A549 (cell line): ENCODE measurements around the gene GLRX3. TPM values are rescaled to one million over a fixed set of nuclear protein-coding genes. Genes with fewer than 3 reads are reported as not detected.

Experiments used
- ATAC-seq, 2 experiments: fragments of 200-7000 bp in 1 of 2; fragments of >200 bp in 1 of 2; cut with Nextera tagmentation in 1 of 2; cut with Tn5 transposase in 1 of 2; 3 replicates each; pipeline versions ENCODE4 v1.8.0 to v1.9.1; 2018 to 2020; ENCODE audit warnings: mild to moderate bottlenecking in 1 of 2, moderate library complexity in 1 of 2
- CTCF ChIA-PET: fragments of 300-600 bp; sonication (Branson Sonifier 250); formaldehyde crosslinking; extraction: SDS; loops from one replicate; lab custom pipeline; 2021; ENCODE audit warnings: antibody characterized with exemption, inconsistent platforms; lab: Yijun Ruan, JAX
- POLR2A ChIA-PET: fragments of 350-600 bp; formaldehyde crosslinking; extraction: SDS; loops from one replicate; lab custom pipeline; 2021; ENCODE audit warnings: antibody characterized with exemption, inconsistent platforms; lab: Yijun Ruan, JAX
- DNase-seq, 2 experiments: peaks; one replicate each; pipeline versions ENCODE4 v3.0.0 to v3.0.0-alpha.2; 2011 to 2016; ENCODE audit warnings: low read depth in 1 of 2, low spot score in 1 of 2
- FAIRE-seq: peaks from 2 replicates; lab custom pipeline; 2011; peaks lifted over from hg19 to GRCh38; lab: Jason Lieb, UNC
- H3K27ac ChIP-seq, 2 experiments: fragments of >200 bp; sonication (Bioruptor Twin); formaldehyde crosslinking; 3 replicates each; pipeline ENCODE4 v1.5.1; 2016 to 2017
- H3K4me1 ChIP-seq: fragments of >200 bp; sonication (Bioruptor Twin); formaldehyde crosslinking; 3 replicates; pipeline ENCODE4 v1.6.1; 2016
- H3K4me2 ChIP-seq: fragments of >200 bp; sonication (Bioruptor Twin); formaldehyde crosslinking; 3 replicates; pipeline ENCODE4 v1.6.1; 2016
- H3K4me3 ChIP-seq: fragments of >200 bp; sonication (Bioruptor Twin); formaldehyde crosslinking; 3 replicates; pipeline ENCODE4 v1.5.1; 2016
- H3K9me3 ChIP-seq: fragments of >200 bp; sonication (Bioruptor Twin); formaldehyde crosslinking; 3 replicates; pipeline ENCODE4 v1.6.1; 2016
- BHLHE40 ChIP-seq: IDR thresholded peaks from 2 replicates; pipeline ENCODE4 v1.6.1; 2012; ENCODE audit warnings: low read depth, low read length, inconsistent platforms
- CBX2 ChIP-seq: fragments of 200-600 bp; sonication (generic); IDR thresholded peaks from 2 replicates; pipeline ENCODE4 v1.6.1; 2016; ENCODE audit warnings: low read depth, mild to moderate bottlenecking, borderline replicate concordance
- CBX8 ChIP-seq: fragments of 200-600 bp; sonication (generic); IDR thresholded peaks from 2 replicates; pipeline ENCODE4 v1.6.1; 2016
- CHD4 ChIP-seq: fragments of 200-600 bp; sonication (generic); IDR thresholded peaks from 2 replicates; pipeline ENCODE4 v1.6.1; 2016; ENCODE audit warnings: antibody characterized with exemption, mild to moderate bottlenecking, borderline replicate concordance
- EHMT2 ChIP-seq: fragments of 200-600 bp; sonication (generic); IDR thresholded peaks from 2 replicates; pipeline ENCODE4 v1.6.1; 2016; ENCODE audit warnings: antibody characterized with exemption, low read depth, mild to moderate bottlenecking, moderate library complexity
- FOSB ChIP-seq: fragments of 250-450 bp; sonication (Bioruptor Pico); IDR thresholded peaks from 2 replicates; pipeline ENCODE4 v1.5.0; 2020; ENCODE audit warnings: mild to moderate bottlenecking, moderate library complexity
- FOSL2 ChIP-seq, 2 experiments: fragments of 450-650 bp in 1 of 2; fragments of >200 bp in 1 of 2; sonication (Bioruptor Twin) in 1 of 2; formaldehyde crosslinking; IDR thresholded peaks; 2 replicates each; pipeline versions ENCODE4 v1.5.0 to v1.6.1; 2016 to 2020; ENCODE audit warnings: mild to moderate bottlenecking in 1 of 2, moderate library complexity in 1 of 2
- HOXA7 ChIP-seq: fragments of 250-450 bp; sonication (Bioruptor Pico); IDR thresholded peaks from 2 replicates; pipeline ENCODE4 v1.5.0; 2020; ENCODE audit warnings: mild to moderate bottlenecking, moderate library complexity
- HOXB13 ChIP-seq: fragments of 250-450 bp; sonication (Bioruptor Pico); IDR thresholded peaks from 2 replicates; pipeline ENCODE4 v1.5.0; 2020; ENCODE audit warnings: low read depth, mild to moderate bottlenecking, moderate library complexity
- JUN ChIP-seq, 2 experiments: fragments of >200 bp; sonication (Bioruptor Twin); formaldehyde crosslinking; IDR thresholded peaks; 2 replicates in 1 of 2; 3 replicates in 1 of 2; pipeline ENCODE4 v1.6.1; 2016 to 2017
- KDM1A ChIP-seq: fragments of 200-600 bp; sonication (generic); IDR thresholded peaks from 2 replicates; pipeline ENCODE4 v1.6.1; 2016; ENCODE audit warnings: low read depth, mild to moderate bottlenecking
- MAFK ChIP-seq: fragments of 450-650 bp; IDR thresholded peaks from 2 replicates; pipeline ENCODE4 v1.6.1; 2014; ENCODE audit not compliant: partially characterized antibody
- POLR2AphosphoS2 ChIP-seq: conservative IDR thresholded peaks from 2 replicates; pipeline ENCODE4 v1.6.1; 2012; ENCODE audit warnings: low read length, improper control_type of control experiment, inconsistent platforms
- RCOR1 ChIP-seq: fragments of 150-350 bp; IDR thresholded peaks from 2 replicates; pipeline ENCODE4 v1.6.1; 2014; ENCODE audit warnings: antibody characterized with exemption, low read length, low read depth
- SREBF2 ChIP-seq: fragments of 450-650 bp; IDR thresholded peaks from 2 replicates; pipeline ENCODE4 v1.6.1; 2014; ENCODE audit warnings: mild to moderate bottlenecking, moderate library complexity
- ZFP36 ChIP-seq: fragments of 450-650 bp; IDR thresholded peaks from 2 replicates; pipeline ENCODE4 v1.6.1; 2014; ENCODE audit warnings: borderline replicate concordance; ENCODE audit not compliant: partially characterized antibody
- ZNF302 ChIP-seq: fragments of 250-450 bp; sonication (Bioruptor Pico); IDR thresholded peaks from 2 replicates; pipeline ENCODE4 v1.9.0; 2021; ENCODE audit warnings: inconsistent platforms, mild to moderate bottlenecking, moderate library complexity
- WGBS: methylation state at CpG from one replicate; pipeline ENCODE4 v1.1.6; 2017; ENCODE audit errors: missing lambda C conversion rate; 5-methylcytosine and 5-hydroxymethylcytosine counted together
- polyA plus RNA-seq, 4 experiments: library from polyadenylated mRNA; depleted of rRNA in 3 of 4; stranded (reverse); fragments of >200 nt; fragmentation: RNase III in 1 of 4; extraction: RNeasy Plus Mini Kit Qiagen cat#74134 plus additional on column Dnase treatment in 1 of 4; gene quantifications; 2 replicates in 3 of 4; 3 replicates in 1 of 4; pipeline ENCODE4 v1.2.3, GENCODE V29; 2011 to 2017
- TF ChIP-seq, protein P1 (sequence below): fragments of 450-650 bp; IDR thresholded peaks from 2 replicates; pipeline ENCODE4 v1.6.1; 2014; ENCODE audit warnings: antibody characterized with exemption
- TF ChIP-seq, protein P2 (sequence below): IDR thresholded peaks from 2 replicates; pipeline ENCODE4 v1.6.1; 2012; ENCODE audit warnings: low read depth, borderline replicate concordance
- TF ChIP-seq, protein P3 (sequence below): fragments of 250-450 bp; sonication (Bioruptor Pico); IDR thresholded peaks from 2 replicates; pipeline ENCODE4 v1.5.0; 2021; ENCODE audit warnings: mild to moderate bottlenecking, moderate library complexity, borderline replicate concordance
- TF ChIP-seq, protein P4 (sequence below): fragments of 150-350 bp; IDR thresholded peaks from 2 replicates; pipeline ENCODE4 v1.6.1; 2014; ENCODE audit warnings: low read depth, mild to moderate bottlenecking, low read length
- TF ChIP-seq, protein P5 (sequence below): fragments of 200-600 bp; sonication (generic); IDR thresholded peaks from 2 replicates; pipeline ENCODE4 v1.6.1; 2016; ENCODE audit warnings: antibody characterized with exemption, mild to moderate bottlenecking, moderate library complexity

GLRX3 gene
- polyA plus RNA-seq, 2 of the 4 experiments (the other 2 are of a cell fraction), result 153 to 219 TPM

DNA sequence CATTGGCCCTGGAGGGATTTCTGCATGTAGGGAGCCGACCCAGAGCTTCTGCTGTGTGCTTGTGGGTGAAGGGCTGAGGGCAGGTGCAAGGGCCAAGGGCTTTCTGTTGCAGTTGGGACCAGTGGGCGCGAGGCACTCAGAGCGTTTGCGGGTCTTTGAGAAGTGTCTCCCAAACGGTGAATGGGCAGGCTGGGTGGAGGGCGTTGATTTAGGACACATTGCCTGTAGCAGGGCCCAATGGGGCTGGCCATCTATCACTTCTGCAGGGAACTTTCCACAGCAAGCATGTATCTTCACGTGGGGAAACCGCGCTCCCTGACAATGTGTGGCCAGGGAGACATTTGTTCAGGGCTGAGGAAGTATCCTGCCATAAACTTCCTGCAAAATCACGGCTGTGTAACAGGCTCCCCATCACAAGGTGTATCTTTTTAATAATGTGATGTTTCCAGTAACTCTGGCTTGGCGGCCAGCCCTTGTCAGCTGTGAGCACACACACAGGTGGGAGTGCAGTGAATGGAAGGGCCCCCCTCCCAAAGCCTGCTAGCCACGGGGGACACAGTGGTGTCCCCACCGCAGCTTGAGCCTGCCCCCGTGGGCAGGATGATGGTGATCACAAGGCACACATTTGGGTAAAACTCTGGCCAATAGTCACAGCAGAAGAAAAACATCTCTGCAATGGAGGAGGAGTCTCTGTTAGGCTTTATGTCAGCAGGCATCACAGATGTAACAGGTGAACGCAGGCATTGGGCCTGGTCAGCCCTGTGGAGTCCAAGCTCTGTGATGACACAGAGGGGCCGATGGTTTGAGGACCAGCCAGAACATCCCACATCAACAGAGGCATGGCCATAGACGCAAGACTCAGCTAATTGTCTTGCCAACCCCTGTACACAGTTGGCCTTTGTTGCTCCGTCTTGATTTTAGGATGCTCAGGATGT lies 84.3 kb downstream of the GLRX3 start:
- Histone ChIP-seq H3K4me1 (no peaks in the 10 kb centered on the region), H3K9me3 (no peaks in the 10 kb centered on the region)

DNA sequence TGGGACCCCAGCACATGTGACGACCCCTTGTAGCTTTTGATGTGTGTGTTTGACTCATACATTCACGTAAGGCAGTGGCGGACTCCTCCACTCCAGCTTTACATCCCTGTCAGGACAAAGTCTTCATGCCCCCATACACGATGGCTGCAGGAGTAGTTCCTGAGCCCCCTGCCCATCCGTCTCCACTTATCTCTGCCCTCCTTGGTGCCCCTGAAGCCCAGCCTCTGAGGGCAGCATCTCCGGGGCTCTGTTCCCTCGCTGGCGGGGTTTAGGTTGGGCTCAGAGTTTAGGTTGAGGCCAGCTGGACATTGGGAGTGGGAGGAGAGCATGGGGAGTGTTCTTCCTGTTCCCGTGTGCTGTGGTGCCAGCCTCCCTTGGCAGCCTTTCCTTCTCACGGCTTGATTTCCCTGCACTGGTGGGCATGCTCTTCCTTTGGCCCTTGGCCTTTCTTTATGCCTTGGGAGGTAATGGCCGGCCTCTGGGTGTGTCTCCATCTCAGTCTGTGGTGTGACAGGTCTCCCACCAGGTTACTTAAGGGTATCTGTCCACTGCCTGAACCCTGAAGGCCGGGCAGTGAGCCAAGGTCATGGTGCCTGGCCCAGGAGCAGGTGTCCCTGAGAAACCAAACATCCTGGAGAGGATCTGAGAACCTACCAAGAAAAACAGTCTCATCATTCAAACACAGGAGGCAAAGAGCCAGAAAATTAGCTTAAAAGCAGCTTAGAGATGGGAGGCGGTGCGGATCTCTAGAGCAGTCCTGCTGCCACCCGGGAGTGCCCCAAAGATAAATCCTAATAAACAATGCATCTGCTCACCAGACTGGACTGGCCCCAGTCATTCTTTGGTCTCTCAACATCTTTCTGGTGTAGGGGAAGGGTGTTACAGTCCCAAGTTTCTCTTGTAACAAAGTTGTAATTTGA lies 85.5 kb downstream of the GLRX3 start:
- FAIRE-seq (no peak), ATAC-seq (no peak), DNase-seq (no peak)
- POLR2A ChIA-PET, result no interaction called here
- Histone ChIP-seq H3K27ac (no peak overlapping the region), H3K9me3 (no peaks in the 10 kb centered on the region; the same call in 2 of the 3 replicates), H3K4me3 (no peak overlapping the region), H3K4me1 (no peaks in the 10 kb centered on the region), H3K4me2 (no peak overlapping the region)
- CTCF ChIA-PET, result interaction anchor here (1.1 kb wide), 1 partner anchor 31 kb away, joined by 3 read pairs; no protein-coding TSS in a partner anchor
- 20% methylated on average over 12 of the region's 15 CpGs for WGBS
- no peak for TF ChIP-seq FOSL2 (IDR thresholded peaks at IDR 0.05)
- TF ChIP-seq FOSL2 (CRISPR knock-in tag; IDR thresholded peaks at IDR 0.05), result no peak
- no peak for TF ChIP-seq JUN (IDR thresholded peaks at IDR 0.05)
- TF ChIP-seq HOXB13, result no peak
- no peak for TF ChIP-seq SREBF2
- TF ChIP-seq RCOR1, result no peak
- TF ChIP-seq POLR2AphosphoS2, result no peak
- no peak for TF ChIP-seq CHD4
- TF ChIP-seq, protein P1, sequence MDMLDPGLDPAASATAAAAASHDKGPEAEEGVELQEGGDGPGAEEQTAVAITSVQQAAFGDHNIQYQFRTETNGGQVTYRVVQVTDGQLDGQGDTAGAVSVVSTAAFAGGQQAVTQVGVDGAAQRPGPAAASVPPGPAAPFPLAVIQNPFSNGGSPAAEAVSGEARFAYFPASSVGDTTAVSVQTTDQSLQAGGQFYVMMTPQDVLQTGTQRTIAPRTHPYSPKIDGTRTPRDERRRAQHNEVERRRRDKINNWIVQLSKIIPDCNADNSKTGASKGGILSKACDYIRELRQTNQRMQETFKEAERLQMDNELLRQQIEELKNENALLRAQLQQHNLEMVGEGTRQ, result no peak
- TF ChIP-seq, protein P2, sequence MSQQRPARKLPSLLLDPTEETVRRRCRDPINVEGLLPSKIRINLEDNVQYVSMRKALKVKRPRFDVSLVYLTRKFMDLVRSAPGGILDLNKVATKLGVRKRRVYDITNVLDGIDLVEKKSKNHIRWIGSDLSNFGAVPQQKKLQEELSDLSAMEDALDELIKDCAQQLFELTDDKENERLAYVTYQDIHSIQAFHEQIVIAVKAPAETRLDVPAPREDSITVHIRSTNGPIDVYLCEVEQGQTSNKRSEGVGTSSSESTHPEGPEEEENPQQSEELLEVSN, result no peak
- TF ChIP-seq, protein P3, sequence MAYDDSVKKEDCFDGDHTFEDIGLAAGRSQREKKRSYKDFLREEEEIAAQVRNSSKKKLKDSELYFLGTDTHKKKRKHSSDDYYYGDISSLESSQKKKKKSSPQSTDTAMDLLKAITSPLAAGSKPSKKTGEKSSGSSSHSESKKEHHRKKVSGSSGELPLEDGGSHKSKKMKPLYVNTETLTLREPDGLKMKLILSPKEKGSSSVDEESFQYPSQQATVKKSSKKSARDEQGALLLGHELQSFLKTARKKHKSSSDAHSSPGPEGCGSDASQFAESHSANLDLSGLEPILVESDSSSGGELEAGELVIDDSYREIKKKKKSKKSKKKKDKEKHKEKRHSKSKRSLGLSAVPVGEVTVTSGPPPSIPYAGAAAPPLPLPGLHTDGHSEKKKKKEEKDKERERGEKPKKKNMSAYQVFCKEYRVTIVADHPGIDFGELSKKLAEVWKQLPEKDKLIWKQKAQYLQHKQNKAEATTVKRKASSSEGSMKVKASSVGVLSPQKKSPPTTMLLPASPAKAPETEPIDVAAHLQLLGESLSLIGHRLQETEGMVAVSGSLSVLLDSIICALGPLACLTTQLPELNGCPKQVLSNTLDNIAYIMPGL (CRISPR knock-in tag), result no peak
- TF ChIP-seq KDM1A, result no peak
- TF ChIP-seq HOXA7, result no peak
- no peak for TF ChIP-seq CBX8
- no peak for TF ChIP-seq FOSB (CRISPR knock-in tag)
- TF ChIP-seq BHLHE40, result no peak
- TF ChIP-seq, protein P4, sequence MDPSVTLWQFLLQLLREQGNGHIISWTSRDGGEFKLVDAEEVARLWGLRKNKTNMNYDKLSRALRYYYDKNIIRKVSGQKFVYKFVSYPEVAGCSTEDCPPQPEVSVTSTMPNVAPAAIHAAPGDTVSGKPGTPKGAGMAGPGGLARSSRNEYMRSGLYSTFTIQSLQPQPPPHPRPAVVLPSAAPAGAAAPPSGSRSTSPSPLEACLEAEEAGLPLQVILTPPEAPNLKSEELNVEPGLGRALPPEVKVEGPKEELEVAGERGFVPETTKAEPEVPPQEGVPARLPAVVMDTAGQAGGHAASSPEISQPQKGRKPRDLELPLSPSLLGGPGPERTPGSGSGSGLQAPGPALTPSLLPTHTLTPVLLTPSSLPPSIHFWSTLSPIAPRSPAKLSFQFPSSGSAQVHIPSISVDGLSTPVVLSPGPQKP, result no peak
- TF ChIP-seq EHMT2, result no peak
- no peak for TF ChIP-seq ZFP36

More for the DNA sequence above, 84.3 kb downstream of the GLRX3 start:
- 34% methylated on average over 19 of the region's 19 CpGs for WGBS
- ATAC-seq, result no peak
- TF ChIP-seq ZNF302 (no peak), MAFK (no peak), FOSB (CRISPR knock-in tag) (no peak), CBX2 (no peak)
- TF ChIP-seq, protein P2, result no peak
- TF ChIP-seq, protein P5, sequence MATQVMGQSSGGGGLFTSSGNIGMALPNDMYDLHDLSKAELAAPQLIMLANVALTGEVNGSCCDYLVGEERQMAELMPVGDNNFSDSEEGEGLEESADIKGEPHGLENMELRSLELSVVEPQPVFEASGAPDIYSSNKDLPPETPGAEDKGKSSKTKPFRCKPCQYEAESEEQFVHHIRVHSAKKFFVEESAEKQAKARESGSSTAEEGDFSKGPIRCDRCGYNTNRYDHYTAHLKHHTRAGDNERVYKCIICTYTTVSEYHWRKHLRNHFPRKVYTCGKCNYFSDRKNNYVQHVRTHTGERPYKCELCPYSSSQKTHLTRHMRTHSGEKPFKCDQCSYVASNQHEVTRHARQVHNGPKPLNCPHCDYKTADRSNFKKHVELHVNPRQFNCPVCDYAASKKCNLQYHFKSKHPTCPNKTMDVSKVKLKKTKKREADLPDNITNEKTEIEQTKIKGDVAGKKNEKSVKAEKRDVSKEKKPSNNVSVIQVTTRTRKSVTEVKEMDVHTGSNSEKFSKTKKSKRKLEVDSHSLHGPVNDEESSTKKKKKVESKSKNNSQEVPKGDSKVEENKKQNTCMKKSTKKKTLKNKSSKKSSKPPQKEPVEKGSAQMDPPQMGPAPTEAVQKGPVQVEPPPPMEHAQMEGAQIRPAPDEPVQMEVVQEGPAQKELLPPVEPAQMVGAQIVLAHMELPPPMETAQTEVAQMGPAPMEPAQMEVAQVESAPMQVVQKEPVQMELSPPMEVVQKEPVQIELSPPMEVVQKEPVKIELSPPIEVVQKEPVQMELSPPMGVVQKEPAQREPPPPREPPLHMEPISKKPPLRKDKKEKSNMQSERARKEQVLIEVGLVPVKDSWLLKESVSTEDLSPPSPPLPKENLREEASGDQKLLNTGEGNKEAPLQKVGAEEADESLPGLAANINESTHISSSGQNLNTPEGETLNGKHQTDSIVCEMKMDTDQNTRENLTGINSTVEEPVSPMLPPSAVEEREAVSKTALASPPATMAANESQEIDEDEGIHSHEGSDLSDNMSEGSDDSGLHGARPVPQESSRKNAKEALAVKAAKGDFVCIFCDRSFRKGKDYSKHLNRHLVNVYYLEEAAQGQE, result no peak
- no peak for FAIRE-seq
- no peak overlapping the region for H3K4me3 ChIP-seq
- ChIA-PET POLR2A (no interaction called here), CTCF (interaction anchor here (1.1 kb wide), 1 partner anchor 30 kb away, joined by 3 read pairs; no protein-coding TSS in a partner anchor)
- H3K27ac ChIP-seq, result no peak overlapping the region
- no peak overlapping the region for H3K4me2 ChIP-seq
- DNase-seq, result no peak
